Astrocyte of the cerebellum (primary cell): ENCODE results near the gene HMHB1.
"Not testable (repeated sequence)": the region's sequence is repeated elsewhere in the genome, so short reads cannot be mapped to it uniquely, and the experiment has no call there.

Source experiments
- DNase-seq: peaks from one replicate; pipeline ENCODE4 v3.0.0-alpha.2; 2011; ENCODE audit warnings: low read depth
- H3K4me3 ChIP-seq: 2 replicates; pipeline ENCODE4 v1.5.1; 2011; ENCODE audit warnings: mild to moderate bottlenecking, low read depth, low read length, moderate library complexity
- in situ Hi-C: cut with HindIII; loops from 2 replicates; pipeline ENCODE4 v1.10.0; 2017; ENCODE audit warnings: low sequenced_read_pairs
- TF ChIP-seq, protein P1 (sequence below): IDR thresholded peaks from 2 replicates; pipeline ENCODE4 v1.5.1; 2012; ENCODE audit warnings: low read length, low read depth, moderate library complexity, mild to moderate bottlenecking; ENCODE audit errors: missing control alignments

HMHB1 gene

DNA sequence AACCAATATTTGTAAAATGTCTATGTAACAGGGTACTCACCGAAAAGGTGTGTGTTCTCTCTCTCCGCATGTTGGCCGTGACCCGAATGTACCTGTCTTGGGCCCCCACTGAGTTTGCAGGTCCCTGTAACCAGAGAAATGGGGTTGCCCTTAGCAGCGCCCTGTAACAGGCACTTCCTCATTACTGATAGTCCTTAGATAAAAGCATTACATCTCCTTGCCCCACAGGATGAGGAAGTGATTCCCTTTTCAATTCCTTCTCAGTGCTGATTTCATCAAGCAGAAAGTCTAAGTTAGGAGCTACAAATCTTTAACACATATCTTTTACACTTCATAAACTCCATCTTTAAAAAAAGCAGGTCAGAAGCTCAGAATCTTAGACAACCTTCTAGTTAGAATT is 15.2 kb upstream of the HMHB1 start:
- H3K4me3 ChIP-seq, result no peak overlapping the region
- DNase-seq, result no peak
- in situ Hi-C loops, result no loop called here
- TF ChIP-seq, protein P1, sequence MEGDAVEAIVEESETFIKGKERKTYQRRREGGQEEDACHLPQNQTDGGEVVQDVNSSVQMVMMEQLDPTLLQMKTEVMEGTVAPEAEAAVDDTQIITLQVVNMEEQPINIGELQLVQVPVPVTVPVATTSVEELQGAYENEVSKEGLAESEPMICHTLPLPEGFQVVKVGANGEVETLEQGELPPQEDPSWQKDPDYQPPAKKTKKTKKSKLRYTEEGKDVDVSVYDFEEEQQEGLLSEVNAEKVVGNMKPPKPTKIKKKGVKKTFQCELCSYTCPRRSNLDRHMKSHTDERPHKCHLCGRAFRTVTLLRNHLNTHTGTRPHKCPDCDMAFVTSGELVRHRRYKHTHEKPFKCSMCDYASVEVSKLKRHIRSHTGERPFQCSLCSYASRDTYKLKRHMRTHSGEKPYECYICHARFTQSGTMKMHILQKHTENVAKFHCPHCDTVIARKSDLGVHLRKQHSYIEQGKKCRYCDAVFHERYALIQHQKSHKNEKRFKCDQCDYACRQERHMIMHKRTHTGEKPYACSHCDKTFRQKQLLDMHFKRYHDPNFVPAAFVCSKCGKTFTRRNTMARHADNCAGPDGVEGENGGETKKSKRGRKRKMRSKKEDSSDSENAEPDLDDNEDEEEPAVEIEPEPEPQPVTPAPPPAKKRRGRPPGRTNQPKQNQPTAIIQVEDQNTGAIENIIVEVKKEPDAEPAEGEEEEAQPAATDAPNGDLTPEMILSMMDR, result no peak

GRCh38 chr5:143800715-143801114 is 11.2 kb upstream of the HMHB1 start:
- no peak for DNase-seq
- TF ChIP-seq, protein P1, result no peak
- no peak overlapping the region for H3K4me3 ChIP-seq
- in situ Hi-C loops, result no loop called here

DNA sequence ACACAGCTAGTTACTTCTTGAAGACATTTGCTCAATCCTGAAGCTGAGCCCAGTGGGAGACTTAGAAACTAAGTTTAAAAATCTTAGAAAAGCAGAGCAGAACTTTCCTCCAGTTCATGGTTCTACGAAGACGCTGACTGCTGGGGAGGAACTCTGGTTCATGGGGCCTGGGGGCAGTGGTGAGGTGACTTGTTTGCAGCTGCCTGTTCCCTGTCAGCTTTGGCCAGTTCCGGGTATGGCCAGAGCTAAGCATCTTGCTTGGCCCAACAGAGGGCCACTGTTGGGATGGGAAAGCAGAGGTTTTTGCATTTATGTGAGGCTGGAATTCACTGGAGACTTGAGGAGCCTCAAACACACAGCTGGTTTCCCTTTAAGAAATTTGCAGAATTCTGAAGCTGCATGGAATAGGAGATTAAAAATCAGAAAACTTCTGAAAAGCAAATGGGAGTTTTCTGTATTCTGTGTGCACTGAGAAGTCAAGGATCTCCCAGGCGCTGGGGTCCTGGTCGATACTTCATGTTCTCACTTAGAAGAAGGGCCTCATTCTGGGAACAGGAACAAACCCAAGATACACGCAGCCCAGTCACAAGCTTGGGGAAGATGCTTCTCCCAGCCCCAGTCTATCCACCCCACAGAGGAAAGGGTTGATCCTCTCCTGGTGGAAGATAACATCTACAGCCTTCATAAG is 10.6 kb upstream of the HMHB1 start:
- H3K4me3 ChIP-seq, result no peak overlapping the region
- in situ Hi-C loops, result no loop called here
- DNase-seq, result no peak
- TF ChIP-seq, protein P1, result no peak

- in situ Hi-C loops, result no loop called here
Measured at GRCh38 chr5:143805861-143806260, 6.1 kb upstream of the HMHB1 start.

DNA sequence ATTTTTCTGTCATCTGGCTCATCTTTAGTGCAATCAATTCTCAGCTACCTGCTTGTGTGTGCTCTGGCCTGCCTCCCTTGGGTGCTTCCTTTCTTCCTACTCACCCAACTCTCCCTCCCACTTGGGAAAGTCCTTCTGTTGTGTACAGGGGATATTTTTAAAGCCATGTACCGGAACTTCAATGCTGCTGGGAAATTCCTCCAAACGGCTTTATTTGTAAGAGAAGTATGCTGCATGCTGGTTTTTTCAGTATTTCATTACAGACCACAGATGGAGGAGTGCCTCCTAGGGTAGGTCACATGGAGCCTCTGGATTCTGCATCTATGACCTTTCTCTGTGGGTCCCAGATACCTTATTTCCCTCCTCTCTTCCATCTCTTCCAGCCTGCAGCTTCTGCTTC is 5.4 kb upstream of the HMHB1 start:
- DNase-seq, result no peak
- H3K4me3 ChIP-seq, result no peak overlapping the region
- in situ Hi-C loops, result no loop called here
- TF ChIP-seq, protein P1, result no peak

More at GRCh38 chr5:143805861-143806260, 6.1 kb upstream of the HMHB1 start:
- no peak for DNase-seq
- no peak overlapping the region for H3K4me3 ChIP-seq
- TF ChIP-seq, protein P1, result no peak

DNA sequence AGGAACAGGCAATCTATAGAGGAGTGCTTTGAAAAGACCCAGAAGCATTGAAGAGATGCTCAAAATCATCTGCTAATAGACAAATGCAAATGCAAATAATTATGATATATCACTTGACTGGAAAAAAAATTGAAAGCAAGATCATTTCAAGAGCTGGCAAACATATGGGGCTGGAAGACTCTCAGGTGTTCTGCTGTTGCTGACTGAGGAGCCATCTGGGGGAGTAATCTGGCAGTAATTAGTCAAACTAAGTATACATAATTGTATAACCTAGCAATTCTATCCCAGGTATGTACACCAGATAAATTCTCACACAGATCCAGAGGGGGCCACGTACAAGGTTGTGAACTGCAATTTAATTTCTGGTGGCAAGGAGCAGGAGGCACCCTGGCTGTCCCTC is 4.6 kb upstream of the HMHB1 start:
- DNase-seq, result no peak
- in situ Hi-C loops, result no loop called here
- no peak overlapping the region for H3K4me3 ChIP-seq
- TF ChIP-seq, protein P1, result no peak

DNA sequence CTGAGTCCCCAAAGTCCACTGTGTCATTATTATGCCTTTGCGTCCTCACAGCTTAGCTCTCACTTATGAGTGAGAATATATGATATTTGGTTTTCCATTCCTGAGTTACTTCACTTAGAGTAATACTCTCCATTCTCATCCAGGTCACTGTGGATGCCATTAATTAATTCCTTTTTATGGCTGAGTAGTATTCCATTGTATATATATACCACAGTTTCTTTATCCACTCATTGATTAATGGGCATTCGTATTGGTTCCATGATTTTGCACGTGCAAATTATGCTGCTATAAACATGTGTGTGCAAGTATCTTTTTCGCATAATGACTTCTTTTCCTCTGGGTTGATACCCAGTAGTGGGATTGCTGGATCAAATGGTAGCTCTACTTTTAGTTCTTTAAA is 4.4 kb downstream of the HMHB1 start:
- DNase-seq, H3K4me3 ChIP-seq, in situ Hi-C loops: not testable (repeated sequence)
